Suprapubic skin (tissue), 3 donors: ENCODE measurements around the gene C2orf92.

ENCODE experiments used
- EP300 ChIP-seq: sonication (generic); formaldehyde crosslinking; IDR thresholded peaks from one replicate; pipeline ENCODE4 v1.6.1; 2017; ENCODE audit warnings: antibody characterized with exemption
- POLR2A ChIP-seq, 2 donors: fragments of 450-650 bp; IDR thresholded peaks; one replicate each; pipeline ENCODE4 v1.6.1; 2017; ENCODE audit warnings: antibody characterized with exemption in 2 of 2, mild to moderate bottlenecking in 2 of 2, moderate library complexity in 2 of 2
- TF ChIP-seq, protein P1 (sequence below), 2 donors: fragments of 200-600 bp in 1 of 2; fragments of 450-650 bp in 1 of 2; sonication (generic) in 1 of 2; IDR thresholded peaks; one replicate each; pipeline ENCODE4 v1.5.1; 2016 to 2019; ENCODE audit warnings: antibody characterized with exemption in 2 of 2, mild to moderate bottlenecking in 1 of 2, moderate library complexity in 1 of 2

DNA sequence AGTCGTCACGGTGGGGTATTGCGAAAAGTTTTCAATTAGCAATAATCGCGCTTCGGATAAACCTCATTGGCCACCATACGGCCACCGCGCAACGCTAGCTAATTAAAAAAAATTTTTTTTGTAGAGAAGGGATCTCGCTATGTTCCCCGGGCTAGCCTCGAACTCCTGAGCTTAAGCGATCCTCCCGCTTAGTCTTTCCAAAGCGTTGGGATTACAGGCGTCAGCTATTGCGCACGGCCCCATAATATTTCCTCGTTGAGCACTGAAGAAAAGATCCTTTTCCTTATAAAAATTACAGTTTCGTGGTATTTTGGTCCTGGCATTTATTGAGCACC lies 4.9 kb upstream of the C2orf92 start:
- TF ChIP-seq, protein P1, sequence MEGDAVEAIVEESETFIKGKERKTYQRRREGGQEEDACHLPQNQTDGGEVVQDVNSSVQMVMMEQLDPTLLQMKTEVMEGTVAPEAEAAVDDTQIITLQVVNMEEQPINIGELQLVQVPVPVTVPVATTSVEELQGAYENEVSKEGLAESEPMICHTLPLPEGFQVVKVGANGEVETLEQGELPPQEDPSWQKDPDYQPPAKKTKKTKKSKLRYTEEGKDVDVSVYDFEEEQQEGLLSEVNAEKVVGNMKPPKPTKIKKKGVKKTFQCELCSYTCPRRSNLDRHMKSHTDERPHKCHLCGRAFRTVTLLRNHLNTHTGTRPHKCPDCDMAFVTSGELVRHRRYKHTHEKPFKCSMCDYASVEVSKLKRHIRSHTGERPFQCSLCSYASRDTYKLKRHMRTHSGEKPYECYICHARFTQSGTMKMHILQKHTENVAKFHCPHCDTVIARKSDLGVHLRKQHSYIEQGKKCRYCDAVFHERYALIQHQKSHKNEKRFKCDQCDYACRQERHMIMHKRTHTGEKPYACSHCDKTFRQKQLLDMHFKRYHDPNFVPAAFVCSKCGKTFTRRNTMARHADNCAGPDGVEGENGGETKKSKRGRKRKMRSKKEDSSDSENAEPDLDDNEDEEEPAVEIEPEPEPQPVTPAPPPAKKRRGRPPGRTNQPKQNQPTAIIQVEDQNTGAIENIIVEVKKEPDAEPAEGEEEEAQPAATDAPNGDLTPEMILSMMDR (IDR thresholded peaks at IDR 0.05), result no peak
- TF ChIP-seq POLR2A (IDR thresholded peaks at IDR 0.05), result no peak
- no peak for TF ChIP-seq EP300
